ENCODE data around the gene PPP1R13B. TPM values are rescaled to one million over a fixed set of nuclear protein-coding genes. Genes with fewer than 3 reads are reported as not detected.

Gene PPP1R13B
- total RNA-seq, 1 experiment from 2014 or later: 19.0 TPM

GRCh38 chr14:103732868-103733620 is 114.3 kb downstream of the PPP1R13B start:
- POLR2A ChIA-PET: interaction anchor here (0.6 kb wide), 1 partner anchor 141 kb away, joined by 8 read pairs; no protein-coding TSS in a partner anchor
- BruUV-seq (replicated peaks): TSS peak; percentile 93
- intact Hi-C loops (cut with micrococcal nuclease; ENCODE audit: unreplicated experiment): no loop called here

More at GRCh38 chr14:103732868-103733620, 114.3 kb downstream of the PPP1R13B start:
- no peaks in the 10 kb centered on the region; the same call in 1 of the 2 replicates for H3K36me3 ChIP-seq (ENCODE audit: control insufficient read depth, insufficient read depth, low read length)
- CTCF ChIA-PET: interaction anchor here (0.6 to 1.6 kb wide), 3 partner anchors 76 to 170 kb away, joined by 3 to 6 read pairs (median 5); no protein-coding TSS in a partner anchor
- H3K9me3 ChIP-seq (ENCODE audit: control insufficient read depth, insufficient read depth, low read depth, low read length): no peaks in the 10 kb centered on the region
- no peak overlapping the region for H3K27ac ChIP-seq (ENCODE audit: low read length)
- no peak for DNase-seq (ENCODE audit: low read depth, low spot score)
- H3K4me3 ChIP-seq (ENCODE audit: low read depth in 2 of 2, low read length in 2 of 2): no peak overlapping the region
- H3K4me1 ChIP-seq (ENCODE audit: control insufficient read depth, insufficient read depth, low read length): no peaks in the 10 kb centered on the region
- TF ChIP-seq SIN3A (IDR thresholded peaks at IDR 0.05; ENCODE audit: borderline replicate concordance, insufficient read depth, low read depth, low read length): no peak
- TF ChIP-seq CTCF (IDR thresholded peaks at IDR 0.05): no peak
- no peak for TF ChIP-seq POLR2AphosphoS5 (IDR thresholded peaks at IDR 0.05; ENCODE audit: low read depth, low read length)
- TF ChIP-seq REST (IDR thresholded peaks at IDR 0.05; ENCODE audit: insufficient read depth in 1 of 2, low read depth in 2 of 2, low read length in 1 of 2): no peak
- no peak for TF ChIP-seq TCF7L2 (IDR thresholded peaks at IDR 0.05; ENCODE audit: low read depth, low read length)
- no peak for ATAC-seq
- no peaks in the 10 kb centered on the region for H3K27me3 ChIP-seq (ENCODE audit: control insufficient read depth, insufficient read depth, low read length)
- in situ Hi-C loops (cut with HindIII; ENCODE audit: low pct_unique_long_range_greater_than_20kb, low sequenced_read_pairs): no loop called here
